Neural cell (in vitro differentiated cells): ENCODE data around the gene AGPAT4. TPM values are rescaled to one million over a fixed set of nuclear protein-coding genes. Genes with fewer than 3 reads are reported as not detected.
"Not testable (repeated sequence)": the region's sequence is repeated elsewhere in the genome, so short reads cannot be mapped to it uniquely, and the experiment has no call there.

Experiments used
- H2AFZ ChIP-seq: fragments of 200-600, 300-800 bp; sonication (generic), shearing (Covaris generic); 2 replicates; pipeline ENCODE4 v1.6.0; 2014; ENCODE audit warnings: low read depth, mild to moderate bottlenecking, antibody characterized with exemption, low read length, moderate library complexity
- H3F3A ChIP-seq: fragments of 200-600 bp; shearing (Covaris generic); 2 replicates; pipeline ENCODE4 v1.6.1; 2016; ENCODE audit warnings: mild to moderate bottlenecking, moderate library complexity, mixed read lengths, antibody characterized with exemption, low read length; ENCODE audit not compliant: insufficient read depth, poor library complexity, severe bottlenecking
- H3K27ac ChIP-seq: fragments of 200-600, 300-800 bp; sonication (generic), shearing (Covaris generic); 2 replicates; pipeline ENCODE4 v1.5.1; 2014; ENCODE audit warnings: mild to moderate bottlenecking, low read length, moderate library complexity
- H3K27me3 ChIP-seq: fragments of 300-800, 200-600 bp; sonication (generic), shearing (Covaris generic); 2 replicates; pipeline ENCODE4 v1.6.0; 2014; ENCODE audit warnings: mild to moderate bottlenecking, low read depth, low read length, moderate library complexity; ENCODE audit not compliant: insufficient read depth
- H3K36me3 ChIP-seq: fragments of 300-800, 200-600 bp; sonication (generic), shearing (Covaris generic); 2 replicates; pipeline ENCODE4 v1.5.1; 2014; ENCODE audit warnings: mild to moderate bottlenecking, antibody characterized with exemption, low read length, moderate library complexity; ENCODE audit not compliant: insufficient read depth
- H3K4me2 ChIP-seq: fragments of 300-800, 200-600 bp; sonication (generic), shearing (Covaris generic); 2 replicates; pipeline ENCODE4 v1.6.0; 2014; ENCODE audit warnings: mild to moderate bottlenecking, low read length
- H3K4me3 ChIP-seq: fragments of 300-800, 200-600 bp; sonication (generic), shearing (Covaris generic); 2 replicates; pipeline ENCODE4 v1.5.1; 2014; ENCODE audit warnings: mild to moderate bottlenecking, low read length, moderate library complexity
- H3K79me2 ChIP-seq: fragments of 200-600 bp; shearing (Covaris generic); replicated peaks from 2 replicates; pipeline ENCODE4 v1.6.0; 2014; ENCODE audit warnings: mild to moderate bottlenecking, low read length, moderate library complexity; ENCODE audit not compliant: insufficient read depth
- H3K9ac ChIP-seq: fragments of 300-800, 200-600 bp; sonication (generic), shearing (Covaris generic); 2 replicates; pipeline ENCODE4 v1.6.1; 2016; ENCODE audit warnings: mild to moderate bottlenecking, low read length, mixed read lengths
- H3K9me2 ChIP-seq: fragments of 200-600 bp; shearing (Covaris generic); 2 replicates; pipeline ENCODE4 v1.6.1; 2016; ENCODE audit warnings: mild to moderate bottlenecking, low read length, mixed read lengths; ENCODE audit not compliant: insufficient read depth
- H3K9me3 ChIP-seq: fragments of 200-600, 300-800 bp; sonication (generic), shearing (Covaris generic); 2 replicates; pipeline ENCODE4 v1.6.1; 2016; ENCODE audit warnings: mild to moderate bottlenecking, mixed run types, low read length, moderate library complexity, mixed read lengths
- H4K20me1 ChIP-seq: fragments of 200-600 bp; shearing (Covaris generic); 2 replicates; pipeline ENCODE4 v1.6.1; 2016; ENCODE audit warnings: mild to moderate bottlenecking, mixed run types; ENCODE audit not compliant: insufficient read depth
- CTCF ChIP-seq: fragments of 450-650 bp; IDR thresholded peaks from 2 replicates; pipeline ENCODE4 v1.5.1; 2014; ENCODE audit warnings: antibody characterized with exemption, mild to moderate bottlenecking, moderate library complexity; ENCODE audit not compliant: poor library complexity, severe bottlenecking
- EP300 ChIP-seq: fragments of 450-650 bp; conservative IDR thresholded peaks from 2 replicates; pipeline ENCODE4 v1.6.1; 2014; ENCODE audit warnings: antibody characterized with exemption, mild to moderate bottlenecking, moderate library complexity; ENCODE audit not compliant: poor library complexity, severe bottlenecking
- EZH2 ChIP-seq: fragments of 200-600, 300-800 bp; shearing (Covaris generic), sonication (generic); IDR thresholded peaks from 2 replicates; pipeline ENCODE4 v1.6.1; 2014; ENCODE audit warnings: antibody characterized with exemption, low read length, borderline replicate concordance, mild to moderate bottlenecking; ENCODE audit not compliant: insufficient read depth, poor library complexity, severe bottlenecking
- MXI1 ChIP-seq: fragments of 450-650 bp; conservative IDR thresholded peaks from 2 replicates; pipeline ENCODE4 v1.6.1; 2014; ENCODE audit warnings: antibody characterized with exemption, mild to moderate bottlenecking; ENCODE audit not compliant: poor library complexity, severe bottlenecking
- POLR2AphosphoS5 ChIP-seq: IDR thresholded peaks from 2 replicates; pipeline ENCODE4 v1.6.1; 2012
- RAD21 ChIP-seq: fragments of 450-650 bp; conservative IDR thresholded peaks from 2 replicates; pipeline ENCODE4 v1.6.1; 2014; ENCODE audit warnings: antibody characterized with exemption, mild to moderate bottlenecking, moderate library complexity
- SMC3 ChIP-seq: fragments of 450-650 bp; conservative IDR thresholded peaks from 2 replicates; pipeline ENCODE4 v1.6.1; 2014; ENCODE audit warnings: antibody characterized with exemption, mild to moderate bottlenecking, moderate library complexity; ENCODE audit not compliant: poor library complexity
- TAF1 ChIP-seq: IDR thresholded peaks from 2 replicates; pipeline ENCODE4 v1.6.1; 2012; ENCODE audit warnings: low read depth
- polyA plus RNA-seq: library from polyadenylated mRNA; depleted of rRNA; stranded (reverse); fragments of >200 nt; gene quantifications from 2 replicates; pipeline ENCODE4 v1.2.3, GENCODE V29; 2014
- TF ChIP-seq, protein P1 (sequence below): IDR thresholded peaks from 2 replicates; pipeline ENCODE4 v1.6.1; 2012; ENCODE audit warnings: borderline replicate concordance

AGPAT4 gene
- polyA plus RNA-seq, 1 donor from 2014 or later = 42.6 TPM

DNA sequence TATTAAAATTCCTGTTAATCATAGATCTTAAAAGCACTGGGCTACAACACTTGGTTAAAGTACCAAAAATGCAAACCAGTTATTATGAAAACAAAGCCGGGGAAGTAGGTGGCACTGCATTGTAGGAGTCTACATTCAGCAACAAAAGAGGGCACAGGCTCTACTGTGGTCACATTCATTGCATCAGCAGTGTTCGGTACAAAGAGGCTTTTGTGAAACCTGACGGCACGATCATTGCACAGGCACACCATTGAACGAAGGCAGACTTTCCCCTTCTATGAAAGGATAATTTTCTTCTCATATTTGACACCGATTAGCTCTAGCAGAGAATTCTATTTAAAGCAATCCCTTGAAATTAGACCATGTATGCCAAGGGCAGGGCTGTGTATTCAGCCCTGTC lies 44.6 kb upstream of the AGPAT4 start:
- H4K20me1 ChIP-seq = no peaks in the 10 kb centered on the region
- TF ChIP-seq POLR2AphosphoS5 (no peak), EP300 (peak; percentile 27), SMC3 (no peak)
- H3K9ac ChIP-seq = peak overlapping the region; percentile 46
- H3K27ac ChIP-seq = peak overlapping the region; percentile 75
- peak overlapping the region; percentile 45 for H3K4me3 ChIP-seq
- H3K4me2 ChIP-seq = no peak overlapping the region
- peak overlapping the region; percentile 56 for H2AFZ ChIP-seq
- H3K79me2 ChIP-seq = no peaks in the 10 kb centered on the region
- no peaks in the 10 kb centered on the region for H3F3A ChIP-seq
- no peaks in the 10 kb centered on the region for H3K9me2 ChIP-seq
- peaks cover 4% of the 10 kb centered on the region for H3K9me3 ChIP-seq
- no peaks in the 10 kb centered on the region for H3K27me3 ChIP-seq
- no peaks in the 10 kb centered on the region for H3K36me3 ChIP-seq

- H3K79me2 ChIP-seq = no peaks in the 10 kb centered on the region
Measured at GRCh38 chr6:161316531-161316930, 42.7 kb upstream of the AGPAT4 start.

GRCh38 chr6:161315246-161315917 lies 41.5 kb upstream of the AGPAT4 start:
- H3K9ac ChIP-seq, H3K9me3 ChIP-seq, H3K36me3 ChIP-seq, H3F3A ChIP-seq, H3K4me3 ChIP-seq, H3K27ac ChIP-seq, H3K9me2 ChIP-seq, H3K27me3 ChIP-seq, H2AFZ ChIP-seq, H4K20me1 ChIP-seq, H3K79me2 ChIP-seq, H3K4me2 ChIP-seq: not testable (repeated sequence)

More at GRCh38 chr6:161316531-161316930, 42.7 kb upstream of the AGPAT4 start:
- Histone ChIP-seq H3K36me3 (no peaks in the 10 kb centered on the region), H3K9me2 (no peaks in the 10 kb centered on the region), H2AFZ (no peak overlapping the region), H3K9ac (no peak overlapping the region), H3K9me3 (no peaks in the 10 kb centered on the region), H3K4me3 (no peak overlapping the region), H3K4me2 (no peak overlapping the region), H3K27ac (no peak overlapping the region), H3F3A (no peaks in the 10 kb centered on the region), H4K20me1 (no peaks in the 10 kb centered on the region), H3K27me3 (no peaks in the 10 kb centered on the region)
- TF ChIP-seq EZH2 (no peak), TAF1 (no peak), EP300 (no peak), MXI1 (no peak), SMC3 (no peak), POLR2AphosphoS5 (no peak), CTCF (no peak), RAD21 (no peak)
- TF ChIP-seq, protein P1, sequence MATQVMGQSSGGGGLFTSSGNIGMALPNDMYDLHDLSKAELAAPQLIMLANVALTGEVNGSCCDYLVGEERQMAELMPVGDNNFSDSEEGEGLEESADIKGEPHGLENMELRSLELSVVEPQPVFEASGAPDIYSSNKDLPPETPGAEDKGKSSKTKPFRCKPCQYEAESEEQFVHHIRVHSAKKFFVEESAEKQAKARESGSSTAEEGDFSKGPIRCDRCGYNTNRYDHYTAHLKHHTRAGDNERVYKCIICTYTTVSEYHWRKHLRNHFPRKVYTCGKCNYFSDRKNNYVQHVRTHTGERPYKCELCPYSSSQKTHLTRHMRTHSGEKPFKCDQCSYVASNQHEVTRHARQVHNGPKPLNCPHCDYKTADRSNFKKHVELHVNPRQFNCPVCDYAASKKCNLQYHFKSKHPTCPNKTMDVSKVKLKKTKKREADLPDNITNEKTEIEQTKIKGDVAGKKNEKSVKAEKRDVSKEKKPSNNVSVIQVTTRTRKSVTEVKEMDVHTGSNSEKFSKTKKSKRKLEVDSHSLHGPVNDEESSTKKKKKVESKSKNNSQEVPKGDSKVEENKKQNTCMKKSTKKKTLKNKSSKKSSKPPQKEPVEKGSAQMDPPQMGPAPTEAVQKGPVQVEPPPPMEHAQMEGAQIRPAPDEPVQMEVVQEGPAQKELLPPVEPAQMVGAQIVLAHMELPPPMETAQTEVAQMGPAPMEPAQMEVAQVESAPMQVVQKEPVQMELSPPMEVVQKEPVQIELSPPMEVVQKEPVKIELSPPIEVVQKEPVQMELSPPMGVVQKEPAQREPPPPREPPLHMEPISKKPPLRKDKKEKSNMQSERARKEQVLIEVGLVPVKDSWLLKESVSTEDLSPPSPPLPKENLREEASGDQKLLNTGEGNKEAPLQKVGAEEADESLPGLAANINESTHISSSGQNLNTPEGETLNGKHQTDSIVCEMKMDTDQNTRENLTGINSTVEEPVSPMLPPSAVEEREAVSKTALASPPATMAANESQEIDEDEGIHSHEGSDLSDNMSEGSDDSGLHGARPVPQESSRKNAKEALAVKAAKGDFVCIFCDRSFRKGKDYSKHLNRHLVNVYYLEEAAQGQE = no peak

GRCh38 chr6:161314541-161315245 lies 40.8 kb upstream of the AGPAT4 start:
- not testable (repeated sequence) for H3K9me3 ChIP-seq, H3F3A ChIP-seq, H3K9me2 ChIP-seq, H3K27ac ChIP-seq, H3K9ac ChIP-seq, H4K20me1 ChIP-seq, H3K4me3 ChIP-seq, H2AFZ ChIP-seq, H3K79me2 ChIP-seq, H3K36me3 ChIP-seq, H3K27me3 ChIP-seq, H3K4me2 ChIP-seq
